Measurements from ENCODE around the gene DLGAP1. TPM values are rescaled to one million over a fixed set of nuclear protein-coding genes. Genes with fewer than 3 reads are reported as not detected.

The DLGAP1 gene
- total and polyA plus RNA-seq, 9 donors: 2.0 to 42.7 (median 3.8) TPM

GRCh38 chr18:3873698-3874097 is 581.4 kb downstream of the DLGAP1 start:
- Histone ChIP-seq H3K36me3 (no peaks in the 10 kb centered on the region), H3K9me3 (no peaks in the 10 kb centered on the region), H3K4me3 (peak overlapping the region; percentile 15), H3K27me3 (no peaks in the 10 kb centered on the region), H3K27ac (no peak overlapping the region), H3K4me1 (ENCODE audit: insufficient read depth) (no peaks in the 10 kb centered on the region)
- 63 to 72% (median 70%) methylated on average over 1 of the region's 1 CpG for whole genome bisulfite sequencing, 3 donors
- intact Hi-C loops (cut with DNase I): no loop called here
- DNase-seq: no peak
- TF ChIP-seq POLR2A (IDR thresholded peaks at IDR 0.05) (no peak), CTCF (IDR thresholded peaks at IDR 0.05) (no peak), EP300 (IDR thresholded peaks at IDR 0.05) (no peak)

- Histone ChIP-seq H3K36me3 (no peaks in the 10 kb centered on the region), H3K4me1 (ENCODE audit: insufficient read depth) (no peaks in the 10 kb centered on the region), H3K27me3 (no peaks in the 10 kb centered on the region), H3K9me3 (no peaks in the 10 kb centered on the region), H3K27ac (no peak overlapping the region), H3K4me3 (peak overlapping the region; percentile 15)
- TF ChIP-seq POLR2A (IDR thresholded peaks at IDR 0.05) (no peak), EP300 (IDR thresholded peaks at IDR 0.05) (no peak), CTCF (IDR thresholded peaks at IDR 0.05) (no peak)
- intact Hi-C loops (cut with DNase I): no loop called here
- no peak for DNase-seq
These were observed 581.9 kb downstream of the DLGAP1 start for GRCh38 chr18:3873211-3873610.

GRCh38 chr18:3872641-3873040 is 582.5 kb downstream of the DLGAP1 start:
- intact Hi-C loops (cut with DNase I): no loop called here
- Histone ChIP-seq H3K27ac (no peak overlapping the region), H3K36me3 (no peaks in the 10 kb centered on the region), H3K4me1 (ENCODE audit: insufficient read depth) (no peaks in the 10 kb centered on the region), H3K4me3 (no peak overlapping the region), H3K9me3 (no peaks in the 10 kb centered on the region), H3K27me3 (no peaks in the 10 kb centered on the region)
- TF ChIP-seq CTCF (IDR thresholded peaks at IDR 0.05) (no peak), EP300 (IDR thresholded peaks at IDR 0.05) (no peak), POLR2A (IDR thresholded peaks at IDR 0.05) (no peak)
- DNase-seq: no peak
- WGBS, 3 donors: 71 to 82% (median 74%) methylated on average over 2 of the region's 2 CpGs

GRCh38 chr18:3871687-3872086 is 583.4 kb downstream of the DLGAP1 start:
- no peak for DNase-seq
- intact Hi-C loops (cut with DNase I): no loop called here
- TF ChIP-seq EP300 (IDR thresholded peaks at IDR 0.05): no peak
- TF ChIP-seq CTCF (IDR thresholded peaks at IDR 0.05): no peak
- no peak for TF ChIP-seq POLR2A (IDR thresholded peaks at IDR 0.05)
- Histone ChIP-seq H3K9me3 (no peaks in the 10 kb centered on the region), H3K27ac (no peak overlapping the region), H3K4me1 (ENCODE audit: insufficient read depth) (no peaks in the 10 kb centered on the region), H3K36me3 (no peaks in the 10 kb centered on the region), H3K4me3 (no peak overlapping the region), H3K27me3 (no peaks in the 10 kb centered on the region)
- WGBS, 3 donors: 66 to 74% (median 73%) methylated on average over 2 of the region's 2 CpGs

- no peak overlapping the region for H3K4me3 ChIP-seq
- no peaks in the 10 kb centered on the region for H3K4me1 ChIP-seq (ENCODE audit: insufficient read depth)
- DNase-seq: no peak
- TF ChIP-seq EP300 (IDR thresholded peaks at IDR 0.05) (no peak), CTCF (IDR thresholded peaks at IDR 0.05) (no peak), POLR2A (IDR thresholded peaks at IDR 0.05) (no peak)
- H3K36me3 ChIP-seq: no peaks in the 10 kb centered on the region
- no peak overlapping the region for H3K27ac ChIP-seq
- 77 to 81% (median 79%) methylated on average over 4 of the region's 4 CpGs for WGBS, 3 donors
- no peaks in the 10 kb centered on the region for H3K27me3 ChIP-seq
- intact Hi-C loops (cut with DNase I): no loop called here
- no peaks in the 10 kb centered on the region for H3K9me3 ChIP-seq
These were observed 584.2 kb downstream of the DLGAP1 start for GRCh38 chr18:3870914-3871313.
